Epithelial cell of esophagus (primary cell): ENCODE data around the gene TEX2.

Experiments used
- DNase-seq: peaks from one replicate; pipeline ENCODE4 v3.0.0; 2010; ENCODE audit warnings: low read depth
- H3K4me3 ChIP-seq: 2 replicates; pipeline ENCODE4 v1.5.1; 2011; ENCODE audit warnings: mild to moderate bottlenecking, low read length, control low read depth
- TF ChIP-seq, protein P1 (sequence below): IDR thresholded peaks from 2 replicates; pipeline ENCODE4 v1.5.1; 2011; ENCODE audit warnings: low read depth, mild to moderate bottlenecking, low read length, control low read depth, inconsistent platforms; ENCODE audit not compliant: insufficient read depth; ENCODE audit errors: missing control alignments

Gene TEX2

GRCh38 chr17:64164596-64165285 is 98.3 kb downstream of the TEX2 start:
- TF ChIP-seq, protein P1, sequence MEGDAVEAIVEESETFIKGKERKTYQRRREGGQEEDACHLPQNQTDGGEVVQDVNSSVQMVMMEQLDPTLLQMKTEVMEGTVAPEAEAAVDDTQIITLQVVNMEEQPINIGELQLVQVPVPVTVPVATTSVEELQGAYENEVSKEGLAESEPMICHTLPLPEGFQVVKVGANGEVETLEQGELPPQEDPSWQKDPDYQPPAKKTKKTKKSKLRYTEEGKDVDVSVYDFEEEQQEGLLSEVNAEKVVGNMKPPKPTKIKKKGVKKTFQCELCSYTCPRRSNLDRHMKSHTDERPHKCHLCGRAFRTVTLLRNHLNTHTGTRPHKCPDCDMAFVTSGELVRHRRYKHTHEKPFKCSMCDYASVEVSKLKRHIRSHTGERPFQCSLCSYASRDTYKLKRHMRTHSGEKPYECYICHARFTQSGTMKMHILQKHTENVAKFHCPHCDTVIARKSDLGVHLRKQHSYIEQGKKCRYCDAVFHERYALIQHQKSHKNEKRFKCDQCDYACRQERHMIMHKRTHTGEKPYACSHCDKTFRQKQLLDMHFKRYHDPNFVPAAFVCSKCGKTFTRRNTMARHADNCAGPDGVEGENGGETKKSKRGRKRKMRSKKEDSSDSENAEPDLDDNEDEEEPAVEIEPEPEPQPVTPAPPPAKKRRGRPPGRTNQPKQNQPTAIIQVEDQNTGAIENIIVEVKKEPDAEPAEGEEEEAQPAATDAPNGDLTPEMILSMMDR: no peak
- no peak for DNase-seq
- no peak overlapping the region for H3K4me3 ChIP-seq

GRCh38 chr17:64163468-64163867 is 99.6 kb downstream of the TEX2 start:
- peak; percentile 42 for DNase-seq
- no peak overlapping the region for H3K4me3 ChIP-seq
- TF ChIP-seq, protein P1: no peak

DNA sequence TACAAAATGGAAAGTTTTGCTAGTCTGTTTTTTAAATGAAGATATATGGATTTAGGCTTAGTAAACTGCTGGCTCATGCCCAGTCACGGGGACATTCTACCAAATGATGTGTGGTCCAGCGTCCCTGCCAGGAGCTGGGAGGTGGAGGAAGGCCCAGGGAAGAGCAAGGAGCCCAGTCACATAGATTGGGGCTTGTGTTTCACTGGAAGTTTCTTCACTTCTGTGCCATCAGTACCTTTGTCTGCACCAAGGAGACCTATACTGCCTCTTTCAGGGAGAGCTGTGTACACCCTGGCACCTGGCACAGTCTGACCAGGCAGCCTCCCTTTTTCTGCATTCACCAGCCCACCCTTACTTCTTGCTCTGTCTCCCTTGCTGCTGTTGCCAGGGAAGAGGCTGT is 100.5 kb downstream of the TEX2 start:
- TF ChIP-seq, protein P1: no peak
- no peak for DNase-seq
- no peak overlapping the region for H3K4me3 ChIP-seq

DNA sequence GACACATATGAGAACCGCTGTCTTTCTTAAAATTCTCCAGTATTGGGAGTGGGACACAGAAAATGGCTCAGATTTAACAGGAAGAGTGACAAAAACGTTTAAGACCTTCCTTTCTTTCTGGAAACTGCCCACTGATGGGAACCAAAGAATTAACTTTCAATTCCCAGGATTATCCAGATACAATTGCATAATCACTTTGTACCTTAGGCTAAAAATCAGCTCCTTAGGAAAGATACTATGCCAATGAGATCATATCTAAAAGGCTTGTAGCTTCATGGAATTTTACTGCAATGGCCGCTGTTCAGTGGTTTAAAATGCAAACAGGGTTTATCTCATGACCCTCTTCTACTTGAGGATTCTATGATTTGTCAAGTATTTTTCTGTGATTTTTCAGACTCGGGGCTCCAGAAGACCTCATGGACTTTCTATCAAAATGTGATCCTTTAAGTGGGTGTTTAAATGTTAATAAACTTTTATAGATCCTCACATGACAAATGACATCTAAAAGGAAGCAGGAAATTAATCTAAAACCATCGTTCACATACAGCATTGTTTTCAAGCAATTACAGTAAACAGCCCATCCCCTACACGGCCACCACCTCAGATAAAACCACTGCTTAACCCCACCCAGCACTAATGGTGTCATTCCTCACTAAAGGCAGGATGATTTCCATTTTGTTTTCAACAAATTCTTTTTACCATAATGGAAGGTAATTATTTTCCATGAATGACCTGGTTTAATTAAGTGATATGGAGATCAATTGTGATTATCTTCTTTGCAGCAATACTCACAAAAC is 101.5 kb downstream of the TEX2 start:
- no peak overlapping the region for H3K4me3 ChIP-seq
- DNase-seq: no peak
- TF ChIP-seq, protein P1: no peak

DNA sequence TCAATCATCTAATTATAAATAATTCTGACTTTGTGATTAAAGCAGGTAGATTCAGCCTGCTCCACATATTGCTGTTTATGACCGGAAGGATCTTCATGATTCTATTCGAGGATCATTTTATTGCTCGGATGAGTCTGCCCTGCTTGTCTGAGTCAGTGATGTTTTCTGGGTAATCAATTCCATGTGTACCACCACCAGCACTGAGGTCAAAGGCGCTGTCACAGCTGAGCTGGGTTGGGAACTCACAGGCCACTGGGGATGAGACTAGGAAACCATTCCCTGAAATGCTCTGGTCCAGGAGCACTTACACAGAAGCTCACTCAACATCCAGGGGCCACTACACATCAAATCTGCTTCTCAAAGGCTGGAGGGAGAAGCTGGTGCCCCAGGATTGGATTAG is 102.7 kb downstream of the TEX2 start:
- DNase-seq: no peak
- no peak overlapping the region for H3K4me3 ChIP-seq
- TF ChIP-seq, protein P1: no peak

- no peak overlapping the region for H3K4me3 ChIP-seq
- TF ChIP-seq, protein P1: no peak
- DNase-seq: peak; percentile 55
Measured at GRCh38 chr17:64158831-64159590, 104.0 kb downstream of the TEX2 start.
